SK-N-SH (cell line): ENCODE results near the gene AATF.

ENCODE experiments used
- CTCF ChIP-seq: fragments of 200-600 bp; sonication (generic); IDR thresholded peaks from 2 replicates; pipeline ENCODE4 v1.6.1; 2017; ENCODE audit warnings: antibody characterized with exemption, mild to moderate bottlenecking, moderate library complexity
- EZH2phosphoT487 ChIP-seq: fragments of 200-600 bp; sonication (generic); IDR thresholded peaks from 2 replicates; pipeline ENCODE4 v1.6.1; 2017; ENCODE audit warnings: low read depth, mixed run types, mild to moderate bottlenecking, antibody characterized with exemption, moderate library complexity, borderline replicate concordance
- GABPA ChIP-seq: IDR thresholded peaks from 2 replicates; pipeline ENCODE4 v1.4.0; 2012; ENCODE audit warnings: low read depth, mild to moderate bottlenecking
- MAX ChIP-seq: IDR thresholded peaks from 2 replicates; pipeline ENCODE4 v1.4.0; 2012; ENCODE audit warnings: low read depth
- RCOR1 ChIP-seq: fragments of 150-350 bp; IDR thresholded peaks from 2 replicates; pipeline ENCODE4 v1.6.1; 2017; ENCODE audit warnings: antibody characterized with exemption, low read length
- REST ChIP-seq: IDR thresholded peaks from 2 replicates; pipeline ENCODE4 v1.6.1; 2012; ENCODE audit warnings: mild to moderate bottlenecking, low read depth, low read length, moderate library complexity
- USF2 ChIP-seq: fragments of 150-350 bp; IDR thresholded peaks from 2 replicates; pipeline ENCODE4 v1.6.1; 2017; ENCODE audit warnings: antibody characterized with exemption, low read length, low read depth, borderline replicate concordance

GRCh38 chr17:36933512-36934143, 15.1 kb upstream of the AATF start:
- no peak for TF ChIP-seq REST
- no peak for TF ChIP-seq EZH2phosphoT487
- TF ChIP-seq CTCF = no peak
- no peak for TF ChIP-seq USF2
- TF ChIP-seq RCOR1 = no peak
- no peak for TF ChIP-seq MAX
- TF ChIP-seq GABPA = no peak
